NCI-H524 treated with DMSO at 0.1 percent for 48 hours (cell line): ENCODE measurements around the gene SLC35B4.

ENCODE experiments used
- DNase-seq: peaks from one replicate; lab custom pipeline; 2025; lab: John Stamatoyannopoulos, UW

The SLC35B4 gene, protein sequence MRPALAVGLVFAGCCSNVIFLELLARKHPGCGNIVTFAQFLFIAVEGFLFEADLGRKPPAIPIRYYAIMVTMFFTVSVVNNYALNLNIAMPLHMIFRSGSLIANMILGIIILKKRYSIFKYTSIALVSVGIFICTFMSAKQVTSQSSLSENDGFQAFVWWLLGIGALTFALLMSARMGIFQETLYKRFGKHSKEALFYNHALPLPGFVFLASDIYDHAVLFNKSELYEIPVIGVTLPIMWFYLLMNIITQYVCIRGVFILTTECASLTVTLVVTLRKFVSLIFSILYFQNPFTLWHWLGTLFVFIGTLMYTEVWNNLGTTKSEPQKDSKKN

DNA sequence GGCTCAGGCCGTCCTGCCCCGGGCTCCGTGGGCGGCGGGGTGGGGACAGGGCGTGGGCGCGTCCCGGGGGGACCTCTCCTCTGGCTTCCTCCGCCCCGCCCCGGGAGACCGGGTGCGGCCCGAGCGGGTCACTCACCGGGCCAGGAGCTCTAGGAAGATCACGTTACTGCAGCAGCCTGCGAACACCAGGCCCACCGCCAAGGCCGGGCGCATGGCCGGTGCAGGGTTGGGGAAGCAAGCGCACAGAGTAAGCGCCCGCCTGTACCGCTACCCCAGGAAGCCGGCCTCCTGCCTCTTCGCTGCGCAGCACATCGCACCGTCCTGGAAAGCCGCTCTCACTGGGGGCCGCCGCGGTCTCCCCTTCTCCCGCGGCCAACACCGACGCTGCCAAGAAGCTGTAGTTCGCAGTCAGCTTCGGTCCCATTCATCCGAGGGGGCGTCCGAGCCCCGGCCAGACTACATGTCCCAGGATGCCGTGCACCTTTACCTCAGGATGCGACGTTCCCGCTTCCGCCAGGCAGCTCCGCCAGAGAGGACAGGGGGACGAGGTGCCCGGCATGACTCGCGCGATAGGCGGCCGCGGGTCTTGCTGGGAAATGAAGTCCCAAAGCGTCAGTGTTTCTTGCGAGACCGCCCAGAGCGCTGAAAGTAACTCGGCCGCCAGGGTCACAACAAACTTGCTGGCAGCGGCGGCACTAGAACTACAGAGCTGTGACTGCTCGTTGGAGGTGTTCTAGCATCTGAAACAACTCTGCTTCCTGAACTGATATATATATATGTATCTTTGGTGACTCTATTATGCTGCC, at the start of gene SLC35B4:
SLC35B4 (minus strand) TSS at position 392 of the 806 bp plus-strand sequence; CDS start at position 213, 179 bp downstream.
- peak; percentile 84 for DNase-seq

DNA sequence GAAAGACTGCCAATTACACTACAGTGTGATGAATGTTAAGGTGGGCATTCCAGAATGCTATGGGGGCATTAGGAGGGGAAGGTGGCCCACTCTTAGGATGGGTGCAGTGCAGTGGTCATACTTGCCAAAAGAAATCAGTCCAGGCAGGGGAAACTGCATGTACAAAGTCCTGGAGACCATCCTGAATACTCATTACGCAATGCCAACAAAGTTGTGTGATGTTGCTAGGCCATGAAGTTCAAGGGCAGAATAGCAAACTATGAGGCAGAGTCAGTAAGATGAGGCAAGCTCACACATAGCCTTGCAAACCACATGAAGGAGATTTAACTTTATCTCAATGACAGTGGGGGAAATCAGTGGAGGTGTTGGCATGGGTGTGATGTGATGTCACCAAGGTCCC, 49.8 kb upstream of the SLC35B4 start:
- no peak for DNase-seq

DNA sequence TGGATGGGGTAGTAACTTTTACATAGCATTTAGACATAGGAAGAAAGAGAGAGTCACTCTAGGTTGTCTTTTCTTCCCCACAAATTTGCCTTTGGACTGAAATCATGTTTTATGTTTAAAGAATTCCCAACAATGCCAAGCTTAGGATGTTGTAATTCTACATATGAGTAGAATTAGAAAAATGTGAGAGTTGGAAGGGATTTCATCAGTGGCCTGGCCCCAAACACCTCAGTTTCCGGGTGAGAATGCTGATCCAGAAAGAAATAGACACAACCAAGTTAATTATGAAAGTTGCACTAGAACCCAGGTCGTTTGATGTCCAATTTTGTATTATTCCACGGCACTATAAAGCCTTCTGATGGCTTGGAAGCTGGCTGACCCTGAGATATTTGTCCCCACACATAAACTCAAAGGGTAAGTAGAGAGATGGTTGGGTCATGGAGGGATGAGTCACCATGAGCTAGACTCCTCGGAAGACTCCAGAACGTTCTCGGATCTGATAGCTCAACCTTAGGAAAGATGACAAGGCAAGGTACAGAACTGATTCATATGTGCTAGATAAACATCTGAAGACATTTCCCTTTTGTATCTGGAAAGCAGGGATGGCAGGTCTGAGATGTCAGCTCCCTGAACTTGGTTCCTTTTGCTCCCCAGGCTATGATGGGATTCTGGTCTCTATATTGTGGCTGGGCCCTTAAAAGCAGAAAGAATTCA, 48.8 kb upstream of the SLC35B4 start:
- no peak for DNase-seq

DNA sequence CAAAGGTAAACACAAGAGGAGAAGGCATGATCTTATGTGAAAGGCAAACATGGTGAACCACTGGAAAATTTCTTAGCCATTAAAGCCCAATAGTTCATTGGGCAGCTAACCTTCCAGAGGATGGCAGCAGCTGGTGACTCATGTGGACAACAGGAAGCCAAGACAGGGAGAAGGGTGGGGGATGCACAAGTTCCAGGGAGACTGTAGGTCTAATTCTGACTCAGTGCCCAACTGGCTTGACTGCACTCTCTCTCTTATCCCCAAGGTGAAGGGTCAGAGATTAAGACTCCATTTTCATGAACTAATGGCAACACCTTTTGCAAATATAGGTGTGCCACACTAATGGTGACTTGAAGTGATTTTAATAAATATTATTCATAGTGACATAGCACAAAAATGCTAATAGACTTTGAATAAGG, 47.9 kb upstream of the SLC35B4 start:
- DNase-seq = no peak

DNA sequence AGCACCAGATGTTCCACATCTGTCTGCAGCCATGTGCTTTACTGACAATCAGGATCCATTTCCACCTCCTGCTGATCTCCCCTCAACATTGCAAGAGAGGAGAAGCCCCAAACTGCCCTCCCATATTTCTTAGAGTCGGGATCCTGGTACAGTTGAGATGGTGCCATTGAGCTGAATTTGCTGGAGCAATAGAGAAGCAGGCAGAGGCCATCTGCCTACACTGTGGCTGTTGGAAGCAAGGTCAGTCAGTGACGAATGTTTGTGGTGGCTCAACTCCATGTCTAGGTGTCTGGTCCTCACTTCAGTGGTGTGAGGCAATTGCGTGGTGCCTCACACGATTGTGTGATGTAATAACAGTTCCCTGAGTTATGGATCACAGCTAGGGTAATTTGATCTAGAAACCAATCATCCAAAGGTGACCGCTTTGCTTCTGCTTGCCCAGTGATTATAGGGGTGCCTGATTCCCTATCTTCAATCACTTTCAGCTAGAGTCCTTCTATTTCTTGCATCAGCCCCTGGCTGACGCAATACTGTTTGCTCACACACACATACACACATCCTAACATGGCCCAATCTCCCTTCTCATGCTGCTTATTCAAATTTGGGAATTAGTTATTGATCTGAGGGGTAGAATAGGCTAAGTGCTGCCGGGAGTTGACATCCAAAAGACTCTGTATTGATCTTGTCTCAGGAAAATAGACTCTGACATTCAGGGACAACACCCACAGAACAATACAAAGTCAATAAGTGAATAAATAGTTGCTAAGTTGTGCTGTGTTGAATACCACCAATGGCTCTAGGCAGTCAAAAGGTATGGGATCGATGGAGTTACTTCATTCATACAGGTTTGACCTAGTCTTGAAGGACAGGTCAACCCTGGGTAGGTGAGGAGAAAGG, 46.1 kb upstream of the SLC35B4 start:
- DNase-seq = no peak

DNA sequence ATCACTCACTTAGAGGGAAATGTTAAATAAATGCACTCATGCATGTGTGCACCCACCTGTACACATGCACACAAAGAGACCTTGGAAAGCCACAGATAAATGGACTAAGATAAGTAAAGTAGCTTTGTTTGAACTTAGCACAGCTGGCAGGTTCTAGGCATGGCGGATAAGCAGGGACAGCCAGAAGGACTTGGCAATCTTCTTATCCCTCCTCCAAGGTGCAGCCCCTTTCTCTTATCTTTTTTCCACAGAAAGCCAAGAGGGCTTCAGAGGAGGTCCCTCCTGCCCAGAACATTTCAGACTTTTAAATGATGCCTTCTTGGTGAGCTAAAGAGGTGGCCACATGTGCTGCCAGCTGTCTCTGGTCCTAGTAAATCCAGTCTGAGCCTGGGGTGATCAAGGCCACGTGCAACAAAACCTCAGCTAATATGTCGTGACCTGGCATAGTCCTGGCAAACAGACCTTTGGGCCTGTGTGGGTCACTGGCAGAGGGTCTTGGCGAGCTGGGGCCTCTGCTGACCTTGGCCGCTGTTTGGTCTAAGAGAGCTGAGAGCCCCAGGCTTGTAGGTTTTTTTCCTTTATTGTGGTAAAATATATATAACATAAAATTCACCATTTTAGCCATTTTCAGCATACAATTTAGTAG, 43.2 kb upstream of the SLC35B4 start:
- no peak for DNase-seq

DNA sequence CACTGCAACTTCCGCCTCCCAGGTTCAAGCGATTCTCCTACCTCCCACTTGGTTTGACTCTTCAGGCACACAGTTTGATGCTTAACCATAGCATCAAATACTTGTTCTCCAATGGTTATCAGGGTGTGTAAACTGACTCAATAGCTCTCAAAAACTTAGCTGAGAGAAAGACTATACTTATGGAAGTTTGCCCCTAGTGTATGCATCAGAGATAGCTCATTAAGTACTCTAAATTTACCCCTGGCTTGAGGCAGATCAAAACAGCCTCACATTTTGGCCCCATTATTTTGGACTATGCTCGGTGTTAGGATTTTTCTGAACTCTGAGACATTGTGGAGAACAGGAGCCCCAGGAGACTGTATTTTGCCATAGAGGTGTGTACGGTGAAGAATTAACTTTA, 40.8 kb upstream of the SLC35B4 start:
- no peak for DNase-seq

DNA sequence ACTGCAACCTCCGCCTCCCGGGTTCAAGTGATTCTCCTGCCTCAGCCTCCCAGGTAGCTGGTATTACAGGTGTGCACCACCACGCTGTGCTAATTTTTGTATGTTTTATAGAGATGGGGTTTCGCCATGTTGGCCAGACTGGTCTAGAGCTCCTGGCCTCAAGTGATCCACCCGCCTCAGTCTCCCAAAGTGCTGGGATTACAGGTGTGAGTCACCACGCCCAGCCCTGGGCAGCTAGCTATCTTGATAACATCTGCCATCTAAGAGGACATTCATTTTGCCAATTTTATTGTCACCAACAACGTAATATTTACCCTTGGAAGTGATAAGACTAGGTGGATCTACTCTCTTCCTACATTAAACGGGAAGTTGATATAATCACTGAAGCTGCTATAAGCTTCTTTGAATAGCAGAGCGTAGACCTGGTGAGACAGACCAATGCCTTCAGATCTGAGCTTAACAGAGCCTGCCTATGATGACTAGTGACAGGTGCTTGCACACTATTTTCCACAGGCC, 39.7 kb upstream of the SLC35B4 start:
- peak; percentile 64 for DNase-seq

DNA sequence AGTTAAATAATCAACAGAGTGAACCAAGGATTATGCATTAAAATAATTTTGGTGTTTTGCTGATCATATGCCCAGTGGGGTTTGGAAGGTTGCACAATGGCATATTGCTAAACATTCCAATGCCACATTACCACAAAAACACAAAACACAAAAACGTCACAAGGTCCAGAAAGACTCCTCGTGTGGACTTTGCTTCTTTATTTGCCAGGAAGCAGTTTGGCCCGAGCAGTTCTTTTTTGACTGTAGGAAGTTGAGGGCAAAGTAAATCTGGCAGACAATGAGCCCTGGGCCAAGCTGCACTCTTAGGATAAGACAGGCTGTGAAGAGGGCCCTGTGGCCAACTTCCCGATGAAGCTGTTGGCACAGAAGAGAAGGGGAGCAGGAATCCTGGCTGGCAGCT, 39.2 kb upstream of the SLC35B4 start:
- DNase-seq = no peak

DNA sequence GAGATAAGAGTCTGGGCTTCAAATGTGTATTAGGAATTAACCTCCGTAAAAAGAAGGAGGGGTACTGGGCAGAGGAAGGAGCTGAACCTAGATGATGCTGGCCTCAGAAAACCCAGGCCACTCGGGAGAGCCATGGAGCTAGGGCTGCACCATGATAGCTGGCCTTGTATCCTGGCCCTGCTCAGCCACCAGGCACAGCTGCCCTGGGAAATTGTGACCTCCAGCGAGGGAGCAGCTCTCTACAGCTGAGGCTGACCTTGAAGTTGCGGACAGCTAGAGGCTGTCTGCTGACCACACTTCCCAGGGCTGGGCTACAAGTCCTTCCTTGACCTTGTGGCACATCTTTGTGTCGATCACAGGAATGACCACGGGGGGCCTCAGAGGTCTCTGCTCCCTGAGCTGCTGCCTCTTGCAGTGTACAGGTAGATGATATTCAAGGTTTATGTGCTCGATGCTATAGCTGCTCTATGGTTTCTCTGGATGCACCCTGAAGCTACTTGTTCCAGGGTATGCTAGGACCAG, 38.3 kb upstream of the SLC35B4 start:
- DNase-seq = no peak

DNA sequence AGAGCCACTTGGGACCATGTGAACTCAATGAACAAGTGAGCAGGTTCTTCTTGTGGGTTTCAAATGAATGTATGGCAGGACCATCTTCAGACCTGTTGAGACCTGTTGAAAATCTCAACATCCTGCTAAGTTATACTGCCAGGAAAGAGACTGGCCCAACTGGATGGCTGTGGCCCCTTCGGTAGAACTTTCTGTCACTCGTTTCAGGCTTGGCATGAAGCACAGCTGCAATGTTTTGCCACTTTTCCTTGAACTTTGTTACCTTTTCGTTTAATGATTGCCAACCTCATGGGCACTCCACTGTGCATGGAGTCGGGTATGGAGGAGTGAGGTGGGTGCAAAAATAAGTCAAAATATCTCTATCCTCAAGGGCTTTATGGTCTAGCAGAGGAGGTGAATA, 36.7 kb upstream of the SLC35B4 start:
- no peak for DNase-seq

DNA sequence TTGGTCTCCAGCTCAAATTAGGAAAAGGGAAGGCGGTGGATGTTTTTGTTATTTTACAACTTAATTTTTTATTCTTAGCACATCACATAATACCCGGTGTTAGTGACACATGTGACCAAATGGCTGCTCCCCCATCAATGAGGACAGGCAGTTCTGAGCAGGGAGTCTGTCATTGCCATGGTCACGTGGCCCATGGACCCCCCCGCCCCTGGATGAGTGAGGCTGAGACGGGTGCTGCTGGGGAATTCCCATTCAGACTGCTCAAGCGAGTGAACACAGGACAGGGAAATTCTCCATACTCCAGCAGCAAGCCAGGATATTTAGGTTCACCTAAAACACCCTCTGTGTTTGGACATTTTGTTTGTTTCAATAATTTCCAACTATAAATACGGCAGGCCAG, 34.7 kb upstream of the SLC35B4 start:
- no peak for DNase-seq

DNA sequence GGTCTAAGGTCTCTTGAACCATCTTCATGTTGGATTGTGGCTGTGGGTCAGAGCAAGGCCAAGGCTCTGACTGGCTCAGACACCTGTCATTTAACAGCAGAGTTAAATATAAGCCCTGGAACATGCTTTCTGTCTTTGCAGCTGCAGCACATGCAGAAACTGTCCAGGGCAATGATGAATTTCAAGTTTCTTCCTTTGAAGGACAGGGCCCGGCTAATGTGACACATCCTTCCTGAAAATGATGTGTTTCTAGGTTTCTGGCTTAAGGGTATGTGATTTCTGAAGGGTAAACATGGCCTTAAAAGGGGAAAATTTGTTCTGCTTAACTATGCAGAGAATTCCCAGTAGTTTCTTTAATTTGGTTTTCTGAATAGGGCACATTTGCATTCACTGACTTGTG, 34.0 kb upstream of the SLC35B4 start:
- no peak for DNase-seq

DNA sequence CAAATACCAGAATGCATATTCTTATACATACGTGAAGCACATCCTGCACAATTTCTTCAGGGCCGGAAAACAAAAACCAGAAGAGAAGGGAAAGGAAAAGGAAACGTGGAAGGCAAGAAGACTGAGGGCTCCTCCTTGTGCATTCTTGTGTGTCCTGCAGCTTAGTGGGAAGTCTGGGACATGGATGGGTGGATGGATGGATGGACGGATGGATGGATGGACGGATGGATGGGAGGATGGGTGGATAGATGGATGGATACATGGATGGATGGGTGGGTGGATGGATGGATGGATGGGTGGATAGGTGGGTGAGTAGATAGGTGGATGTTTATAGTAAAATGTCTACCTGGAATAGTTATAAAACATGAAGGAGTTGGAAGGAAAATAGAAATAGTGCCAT, 30.8 kb upstream of the SLC35B4 start:
- DNase-seq = no peak

DNA sequence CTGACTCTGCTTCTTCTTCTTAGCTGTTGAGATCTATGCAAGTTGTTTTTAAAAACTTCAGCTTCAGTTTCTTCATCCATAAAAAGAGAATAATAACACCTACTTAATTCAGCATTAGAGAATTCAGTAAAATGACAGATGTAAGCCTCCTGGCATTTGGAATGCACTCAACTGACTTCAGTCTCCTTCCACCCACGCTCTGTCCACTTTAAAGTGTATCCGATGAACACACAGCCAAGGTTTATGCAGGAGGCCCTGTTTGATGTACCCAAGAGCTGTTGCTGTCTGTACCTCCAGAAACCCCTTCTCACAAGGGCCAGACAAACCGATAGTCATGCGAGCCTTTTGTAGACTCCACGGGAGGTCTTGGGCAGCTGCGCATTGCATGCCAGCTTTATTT, 27.1 kb upstream of the SLC35B4 start:
- DNase-seq = no peak

DNA sequence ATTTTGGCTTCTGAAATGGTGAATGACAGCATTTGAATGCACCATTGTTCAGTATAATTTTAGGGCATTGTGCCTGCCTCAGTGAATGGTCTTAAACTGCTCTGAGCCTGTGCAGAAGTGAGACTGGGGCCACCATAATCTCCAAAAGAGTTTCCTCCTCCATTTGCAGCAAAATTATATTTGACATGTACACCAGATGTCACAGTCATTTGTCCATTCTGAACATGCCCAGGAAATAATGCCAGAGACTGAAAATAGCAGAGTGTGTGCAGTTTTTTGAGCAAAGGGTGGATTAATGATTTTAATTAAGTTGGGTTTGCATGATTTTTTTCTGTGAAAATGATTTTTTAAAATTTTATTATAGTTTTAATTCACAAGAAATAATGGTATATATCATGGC, 26.4 kb upstream of the SLC35B4 start:
- no peak for DNase-seq

DNA sequence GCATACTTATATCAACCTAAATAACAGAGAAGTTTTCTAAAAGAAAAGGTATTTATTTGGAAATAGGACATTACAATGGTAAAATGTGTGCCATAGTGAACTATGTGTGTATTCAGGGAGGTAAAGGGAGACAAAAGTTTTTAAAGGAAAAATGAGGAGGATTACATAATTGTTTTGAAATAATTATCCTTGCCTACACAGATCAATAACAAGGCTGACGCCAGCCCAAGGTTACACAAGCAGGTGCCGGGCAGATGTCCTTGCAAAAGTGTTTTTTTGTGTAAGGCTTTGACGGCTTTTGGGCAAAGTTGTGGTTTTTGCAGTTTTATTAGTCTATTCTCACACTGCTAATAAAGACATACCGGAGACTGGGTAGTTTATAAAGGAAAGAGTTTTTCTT, 22.7 kb upstream of the SLC35B4 start:
- DNase-seq = no peak

DNA sequence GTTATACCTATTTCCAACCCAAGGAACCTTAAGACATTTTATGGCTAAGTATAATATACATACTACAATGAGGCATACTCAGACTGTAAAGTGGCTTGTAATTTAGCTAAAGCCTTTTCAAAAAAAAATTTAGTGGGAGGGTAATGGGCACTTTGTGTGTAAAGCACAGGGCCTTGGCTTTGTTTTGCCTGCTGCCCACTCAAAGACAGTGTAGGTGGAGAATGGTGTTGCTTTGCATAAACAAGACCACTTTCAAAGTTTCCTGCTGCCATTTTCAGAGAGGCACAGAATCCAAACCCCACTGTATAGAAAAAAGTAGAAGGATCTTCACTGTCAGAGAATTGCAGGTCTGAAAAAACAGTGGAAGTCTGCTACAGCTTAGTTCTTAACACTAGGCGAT, 21.2 kb upstream of the SLC35B4 start:
- no peak for DNase-seq

DNA sequence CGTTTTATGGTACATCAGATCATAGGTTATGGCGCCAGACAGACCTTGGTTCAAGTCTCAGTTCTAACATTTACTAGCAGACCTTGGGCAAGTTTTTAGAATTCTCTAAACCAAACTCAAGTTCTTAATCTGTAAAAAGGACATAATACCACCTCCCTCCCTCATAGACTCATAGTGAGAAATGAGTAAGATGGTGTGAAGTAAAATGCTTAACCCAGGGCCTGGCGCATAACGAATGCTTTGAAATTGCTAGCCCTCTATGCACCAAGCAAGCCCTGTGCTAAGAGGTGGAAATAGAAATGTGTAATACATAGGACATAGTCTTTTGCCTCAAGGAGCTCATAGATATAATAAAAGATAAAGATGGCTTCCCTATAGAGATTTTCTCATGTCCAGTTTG, 17.7 kb upstream of the SLC35B4 start:
- DNase-seq = no peak

DNA sequence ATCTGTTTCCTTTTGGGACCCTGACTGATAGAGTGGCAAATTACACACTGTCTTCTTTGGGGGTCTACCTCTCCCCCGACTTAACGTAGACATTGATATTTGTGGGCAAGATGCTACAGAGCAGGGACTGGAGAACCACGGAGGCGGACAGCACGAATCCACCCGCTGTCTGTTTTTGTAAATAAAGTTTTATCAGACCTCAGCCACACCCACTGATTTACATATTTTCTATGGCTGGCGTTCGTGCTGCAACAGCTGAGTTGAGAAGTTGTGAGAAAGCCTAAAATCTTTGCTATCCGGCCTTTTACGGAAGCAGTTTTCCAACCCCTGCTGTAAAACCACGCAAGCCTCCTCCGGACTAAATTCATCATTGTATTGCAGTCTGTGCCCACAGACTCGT, 17.2 kb upstream of the SLC35B4 start:
- DNase-seq = no peak

DNA sequence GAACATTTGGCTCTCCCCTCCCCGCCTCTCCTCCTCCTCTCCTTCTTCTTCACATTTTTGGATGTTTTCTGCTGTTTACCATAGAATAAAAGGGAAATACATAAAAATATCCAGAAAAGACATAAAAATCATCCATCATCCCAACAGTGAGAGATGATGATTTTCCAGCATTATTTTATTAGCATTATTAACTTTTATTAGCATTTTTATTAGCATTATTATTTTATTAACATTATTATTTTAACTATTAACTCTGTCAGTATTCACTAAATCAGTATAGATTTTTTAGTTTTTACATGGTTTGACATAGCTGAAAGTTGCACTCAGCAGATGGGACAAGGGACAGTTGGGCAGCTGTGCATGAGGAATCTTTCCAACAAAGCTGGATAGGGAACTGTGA, 16.2 kb upstream of the SLC35B4 start:
- DNase-seq = no peak
